ENCODE results near the gene PDE6G. TPM values are rescaled to one million over a fixed set of nuclear protein-coding genes. Genes with fewer than 3 reads are reported as not detected.

Gene PDE6G
- total RNA-seq, 1 donor from 2014 or later, result 1.2 TPM

- CTCF ChIA-PET, result no interaction called here
- POLR2A ChIA-PET, result no interaction called here
- H3K27ac Mint-ChIP-seq, result no peak overlapping the region
- ATAC-seq (ENCODE audit: low read depth) (no peak), DNase-seq (no peak)
- TF ChIP-seq, protein P1, sequence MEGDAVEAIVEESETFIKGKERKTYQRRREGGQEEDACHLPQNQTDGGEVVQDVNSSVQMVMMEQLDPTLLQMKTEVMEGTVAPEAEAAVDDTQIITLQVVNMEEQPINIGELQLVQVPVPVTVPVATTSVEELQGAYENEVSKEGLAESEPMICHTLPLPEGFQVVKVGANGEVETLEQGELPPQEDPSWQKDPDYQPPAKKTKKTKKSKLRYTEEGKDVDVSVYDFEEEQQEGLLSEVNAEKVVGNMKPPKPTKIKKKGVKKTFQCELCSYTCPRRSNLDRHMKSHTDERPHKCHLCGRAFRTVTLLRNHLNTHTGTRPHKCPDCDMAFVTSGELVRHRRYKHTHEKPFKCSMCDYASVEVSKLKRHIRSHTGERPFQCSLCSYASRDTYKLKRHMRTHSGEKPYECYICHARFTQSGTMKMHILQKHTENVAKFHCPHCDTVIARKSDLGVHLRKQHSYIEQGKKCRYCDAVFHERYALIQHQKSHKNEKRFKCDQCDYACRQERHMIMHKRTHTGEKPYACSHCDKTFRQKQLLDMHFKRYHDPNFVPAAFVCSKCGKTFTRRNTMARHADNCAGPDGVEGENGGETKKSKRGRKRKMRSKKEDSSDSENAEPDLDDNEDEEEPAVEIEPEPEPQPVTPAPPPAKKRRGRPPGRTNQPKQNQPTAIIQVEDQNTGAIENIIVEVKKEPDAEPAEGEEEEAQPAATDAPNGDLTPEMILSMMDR (IDR thresholded peaks at IDR 0.05), result no peak
- intact Hi-C loops (cut with micrococcal nuclease), result no loop called here
- H3K9me3 Mint-ChIP-seq, result no peaks in the 10 kb centered on the region
- H3K4me3 Mint-ChIP-seq, result no peak overlapping the region
- peaks cover 7% of the 10 kb centered on the region for H3K36me3 Mint-ChIP-seq (ENCODE audit: low read depth)
- no peaks in the 10 kb centered on the region for H3K27me3 Mint-ChIP-seq
- H3K4me1 Mint-ChIP-seq, result peaks cover 14% of the 10 kb centered on the region
Observed at GRCh38 chr17:81662002-81662401, 5.7 kb upstream of the PDE6G start.

- TF ChIP-seq, protein P1 (IDR thresholded peaks at IDR 0.05), result no peak
- no peaks in the 10 kb centered on the region for H3K27me3 Mint-ChIP-seq
- ChIA-PET CTCF (no interaction called here), POLR2A (no interaction called here)
- ATAC-seq (ENCODE audit: low read depth), result no peak
- H3K27ac Mint-ChIP-seq, result no peak overlapping the region
- intact Hi-C loops (cut with micrococcal nuclease), result no loop called here
- H3K4me3 Mint-ChIP-seq, result no peak overlapping the region
- DNase-seq, result no peak
- no peaks in the 10 kb centered on the region for H3K9me3 Mint-ChIP-seq
- peaks cover 3% of the 10 kb centered on the region for H3K36me3 Mint-ChIP-seq (ENCODE audit: low read depth)
- H3K4me1 Mint-ChIP-seq, result peaks cover 5% of the 10 kb centered on the region
Observed at GRCh38 chr17:81660441-81660840, 4.1 kb upstream of the PDE6G start.

- POLR2A ChIA-PET, result interaction anchor here (0.6 kb wide), 1 partner anchor 12 kb away, joined by 8 read pairs; no protein-coding TSS in a partner anchor
- peaks cover 3% of the 10 kb centered on the region for H3K4me1 Mint-ChIP-seq
- TF ChIP-seq, protein P1 (IDR thresholded peaks at IDR 0.05), result no peak
- H3K9me3 Mint-ChIP-seq, result no peaks in the 10 kb centered on the region
- no peak for DNase-seq
- no peak overlapping the region for H3K4me3 Mint-ChIP-seq
- no peak overlapping the region for H3K27ac Mint-ChIP-seq
- CTCF ChIA-PET, result no interaction called here
- H3K36me3 Mint-ChIP-seq (ENCODE audit: low read depth), result no peaks in the 10 kb centered on the region
- no peak for ATAC-seq (ENCODE audit: low read depth)
- intact Hi-C loops (cut with micrococcal nuclease), result no loop called here
- H3K27me3 Mint-ChIP-seq, result no peaks in the 10 kb centered on the region
Observed at GRCh38 chr17:81659038-81659437, 2.7 kb upstream of the PDE6G start.

DNA sequence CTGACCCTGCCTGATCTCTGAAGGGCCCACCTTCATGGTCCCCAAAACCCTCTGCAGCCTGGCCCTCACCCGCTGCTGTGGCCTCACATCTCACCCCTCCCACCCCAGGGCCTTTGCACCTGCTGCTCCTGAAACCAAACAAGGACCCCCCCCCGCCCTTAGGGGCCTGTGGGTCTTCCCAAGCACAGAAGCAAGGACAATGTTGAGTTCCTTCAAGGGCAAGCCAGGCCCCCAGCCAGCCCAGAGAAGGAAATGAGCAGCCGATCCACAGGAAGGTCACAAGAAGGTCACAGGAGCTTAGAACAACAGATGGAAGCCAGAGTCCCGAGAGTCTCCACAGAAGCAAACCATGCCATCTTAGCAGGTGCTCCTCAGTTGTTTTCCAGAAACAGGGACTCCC, 493 bp upstream of the PDE6G start:
- Mint-ChIP-seq H3K27me3 (peaks cover 5% of the 10 kb centered on the region), H3K4me3 (no peak overlapping the region), H3K9me3 (no peaks in the 10 kb centered on the region), H3K4me1 (peaks cover 18% of the 10 kb centered on the region), H3K36me3 (ENCODE audit: low read depth) (no peaks in the 10 kb centered on the region), H3K27ac (no peak overlapping the region)
- CTCF ChIA-PET, result interaction anchor here (1.2 kb wide), 1 partner anchor 172 kb away, joined by 3 read pairs; no protein-coding TSS in a partner anchor
- DNase-seq (no peak), ATAC-seq (ENCODE audit: low read depth) (no peak)
- TF ChIP-seq, protein P1 (IDR thresholded peaks at IDR 0.05), result no peak
- intact Hi-C loops (cut with micrococcal nuclease), result no loop called here
- POLR2A ChIA-PET, result interaction anchor here (1.6 kb wide), 1 partner anchor 10 kb away, joined by 4 read pairs; the partner anchor contains the start of genes CCDC137 and OXLD1

- no peaks in the 10 kb centered on the region for H3K36me3 Mint-ChIP-seq (ENCODE audit: low read depth)
- no peak overlapping the region for H3K27ac Mint-ChIP-seq
- DNase-seq (no peak), ATAC-seq (ENCODE audit: low read depth) (no peak)
- intact Hi-C loops (cut with micrococcal nuclease), result no loop called here
- peaks cover 19% of the 10 kb centered on the region for H3K4me1 Mint-ChIP-seq
- ChIA-PET CTCF (interaction anchor here (0.5 to 1.2 kb wide), 2 partner anchors 22 to 171 kb away, joined by 3 read pairs; no protein-coding TSS in a partner anchor), POLR2A (interaction anchor here (0.5 to 1.6 kb wide), 2 partner anchors 11 to 81 kb away, joined by 3 to 4 read pairs; partner anchors contain the start of genes CCDC137 and OXLD1)
- no peak overlapping the region for H3K4me3 Mint-ChIP-seq
- H3K27me3 Mint-ChIP-seq, result peaks cover 9% of the 10 kb centered on the region
- H3K9me3 Mint-ChIP-seq, result no peaks in the 10 kb centered on the region
- TF ChIP-seq, protein P1 (IDR thresholded peaks at IDR 0.05), result no peak
Observed at GRCh38 chr17:81655378-81656117, 794 bp downstream of the PDE6G start.
